ENCODE measurements around the gene MBLAC1. TPM values are rescaled to one million over a fixed set of nuclear protein-coding genes. Genes with fewer than 3 reads are reported as not detected.

The MBLAC1 gene, protein sequence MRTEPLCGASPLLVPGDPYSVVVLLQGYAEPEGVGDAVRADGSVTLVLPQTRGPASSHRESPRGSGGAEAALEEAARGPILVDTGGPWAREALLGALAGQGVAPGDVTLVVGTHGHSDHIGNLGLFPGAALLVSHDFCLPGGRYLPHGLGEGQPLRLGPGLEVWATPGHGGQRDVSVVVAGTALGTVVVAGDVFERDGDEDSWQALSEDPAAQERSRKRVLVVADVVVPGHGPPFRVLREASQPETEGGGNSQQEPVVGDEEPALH
- polyA plus RNA-seq (2013, experiment 1 of 4) = 1.2 TPM
- polyA plus RNA-seq (2013, experiment 2 of 4) = 0.75 TPM
- polyA plus RNA-seq (2013, experiment 3 of 4) = 0.53 TPM
- 0.89 TPM for polyA plus RNA-seq (2013, experiment 4 of 4)

DNA sequence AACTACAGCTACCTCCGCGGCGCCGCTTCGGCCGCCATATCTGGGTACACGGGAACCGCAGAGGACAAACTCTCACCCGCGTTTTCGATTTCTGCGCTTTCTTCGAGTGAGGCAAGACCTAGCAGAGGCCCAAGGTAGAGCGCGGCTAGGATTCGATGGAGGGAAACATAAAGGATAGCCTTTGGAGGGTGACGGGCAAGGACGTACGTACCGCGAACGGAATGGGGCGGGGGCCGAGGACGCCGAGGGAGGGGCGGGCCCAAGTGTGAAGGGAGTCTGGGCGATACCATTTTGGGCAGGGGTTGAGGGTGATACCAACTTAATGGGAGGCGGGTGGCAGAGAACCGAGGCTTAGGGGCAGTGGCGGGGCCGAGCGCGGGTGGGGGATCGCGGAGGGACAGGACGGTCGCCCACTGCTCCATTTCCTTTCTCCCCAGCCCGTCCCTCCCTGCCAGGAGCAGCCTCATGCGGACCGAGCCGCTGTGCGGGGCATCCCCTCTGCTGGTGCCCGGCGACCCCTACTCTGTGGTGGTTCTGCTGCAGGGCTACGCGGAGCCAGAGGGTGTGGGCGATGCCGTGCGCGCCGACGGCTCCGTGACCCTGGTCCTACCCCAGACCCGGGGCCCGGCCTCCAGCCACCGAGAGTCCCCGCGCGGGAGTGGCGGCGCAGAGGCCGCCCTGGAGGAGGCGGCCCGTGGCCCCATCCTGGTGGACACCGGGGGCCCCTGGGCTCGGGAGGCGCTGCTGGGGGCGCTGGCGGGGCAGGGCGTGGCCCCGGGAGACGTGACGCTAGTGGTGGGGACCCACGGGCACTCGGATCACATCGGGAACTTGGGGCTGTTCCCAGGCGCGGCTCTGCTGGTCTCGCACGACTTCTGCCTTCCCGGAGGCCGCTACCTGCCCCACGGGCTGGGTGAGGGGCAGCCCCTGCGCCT is at the start of gene MBLAC1:
TSS of gene MBLAC1 (plus strand) at position 37 of the 935 bp plus-strand sequence. CDS start at position 466, 429 bp downstream.
- Histone ChIP-seq H3K36me3 (ENCODE audit: control insufficient read depth, insufficient read depth, low read length) (no peaks in the 10 kb centered on the region), H3K27me3 (ENCODE audit: control insufficient read depth, insufficient read depth, low read length, poor library complexity, severe bottlenecking) (peaks cover 28% of the 10 kb centered on the region), H3K9me3 (ENCODE audit: control insufficient read depth, low read length) (no peaks in the 10 kb centered on the region), H3K4me3 (ENCODE audit: insufficient read depth, low read depth, low read length) (peak within 1 kb of the TSS; percentile 58), H3K27ac (ENCODE audit: insufficient read depth, low read depth, low read length, poor library complexity, severe bottlenecking) (peak within 1 kb of the TSS; percentile 82), H3K4me1 (ENCODE audit: control insufficient read depth, insufficient read depth, low read length) (peaks cover 7% of the 10 kb centered on the region)
- 1% methylated on average over 85 of the region's 85 CpGs for WGBS, 2 experiments

DNA sequence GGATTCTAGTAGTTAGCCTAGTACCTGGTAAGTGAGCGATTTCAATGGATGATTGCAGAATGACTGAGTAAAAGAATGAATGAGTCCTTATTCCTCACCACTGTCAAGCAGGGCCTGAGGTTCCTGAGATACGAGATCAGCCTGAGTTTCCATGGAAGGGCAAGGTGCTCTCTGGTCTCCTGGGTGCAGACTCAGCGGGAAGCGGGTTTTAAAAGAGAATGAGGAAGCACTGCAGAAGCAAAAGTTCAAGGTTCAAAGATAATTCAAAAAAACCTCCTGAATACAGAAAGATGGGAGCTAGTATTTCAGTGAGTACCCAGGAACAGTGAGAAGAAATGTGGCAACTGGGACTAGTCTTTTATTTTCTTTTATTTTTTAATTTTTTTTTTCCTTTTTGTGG is 49.6 kb upstream of the MBLAC1 start:
- 81 to 85% methylated on average over 4 of the region's 4 CpGs for WGBS, 2 experiments
- no peak overlapping the region for H3K27ac ChIP-seq (ENCODE audit: insufficient read depth, low read depth, low read length, poor library complexity, severe bottlenecking)
- H3K4me1 ChIP-seq (ENCODE audit: control insufficient read depth, insufficient read depth, low read length) = peaks cover 6% of the 10 kb centered on the region
- peaks cover 75% of the 10 kb centered on the region for H3K36me3 ChIP-seq (ENCODE audit: control insufficient read depth, insufficient read depth, low read length)
- no peaks in the 10 kb centered on the region for H3K27me3 ChIP-seq (ENCODE audit: control insufficient read depth, insufficient read depth, low read length, poor library complexity, severe bottlenecking)
- H3K9me3 ChIP-seq (ENCODE audit: control insufficient read depth, low read length) = no peaks in the 10 kb centered on the region
- H3K4me3 ChIP-seq (ENCODE audit: insufficient read depth, low read depth, low read length) = no peak overlapping the region

DNA sequence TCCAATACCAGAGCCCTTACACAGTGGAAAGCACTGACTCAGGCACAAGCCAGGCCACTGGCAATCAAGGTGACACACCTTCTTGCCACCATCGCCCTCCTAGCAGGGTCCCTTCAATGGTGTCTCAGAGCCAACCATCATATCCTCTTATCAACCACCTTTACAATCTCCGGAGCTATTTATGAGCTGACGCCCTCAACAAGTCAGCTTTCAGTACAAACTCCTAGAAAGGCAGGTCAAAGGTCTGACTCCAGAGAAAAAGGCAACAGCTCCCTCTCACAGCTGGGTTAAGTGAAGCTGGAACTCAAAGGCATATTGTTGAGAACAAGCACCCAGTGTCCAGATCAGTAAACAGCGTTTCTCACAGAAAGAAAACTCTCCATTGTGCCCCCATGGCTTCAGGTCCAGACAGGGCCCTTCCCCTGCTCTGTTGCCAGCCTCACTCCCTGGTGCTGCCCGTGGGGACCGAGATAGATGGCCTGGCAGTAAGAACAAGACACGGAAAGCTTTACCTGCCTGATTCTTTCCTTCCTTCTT is 47.7 kb upstream of the MBLAC1 start:
- H3K36me3 ChIP-seq (ENCODE audit: control insufficient read depth, insufficient read depth, low read length) = peaks cover 56% of the 10 kb centered on the region
- H3K27me3 ChIP-seq (ENCODE audit: control insufficient read depth, insufficient read depth, low read length, poor library complexity, severe bottlenecking) = no peaks in the 10 kb centered on the region
- peaks cover 12% of the 10 kb centered on the region for H3K4me1 ChIP-seq (ENCODE audit: control insufficient read depth, insufficient read depth, low read length)
- no peaks in the 10 kb centered on the region for H3K9me3 ChIP-seq (ENCODE audit: control insufficient read depth, low read length)
- H3K4me3 ChIP-seq (ENCODE audit: insufficient read depth, low read depth, low read length) = no peak overlapping the region
- H3K27ac ChIP-seq (ENCODE audit: insufficient read depth, low read depth, low read length, poor library complexity, severe bottlenecking) = no peak overlapping the region
- WGBS, 2 experiments = 95 to 96% methylated on average over 7 of the region's 7 CpGs

DNA sequence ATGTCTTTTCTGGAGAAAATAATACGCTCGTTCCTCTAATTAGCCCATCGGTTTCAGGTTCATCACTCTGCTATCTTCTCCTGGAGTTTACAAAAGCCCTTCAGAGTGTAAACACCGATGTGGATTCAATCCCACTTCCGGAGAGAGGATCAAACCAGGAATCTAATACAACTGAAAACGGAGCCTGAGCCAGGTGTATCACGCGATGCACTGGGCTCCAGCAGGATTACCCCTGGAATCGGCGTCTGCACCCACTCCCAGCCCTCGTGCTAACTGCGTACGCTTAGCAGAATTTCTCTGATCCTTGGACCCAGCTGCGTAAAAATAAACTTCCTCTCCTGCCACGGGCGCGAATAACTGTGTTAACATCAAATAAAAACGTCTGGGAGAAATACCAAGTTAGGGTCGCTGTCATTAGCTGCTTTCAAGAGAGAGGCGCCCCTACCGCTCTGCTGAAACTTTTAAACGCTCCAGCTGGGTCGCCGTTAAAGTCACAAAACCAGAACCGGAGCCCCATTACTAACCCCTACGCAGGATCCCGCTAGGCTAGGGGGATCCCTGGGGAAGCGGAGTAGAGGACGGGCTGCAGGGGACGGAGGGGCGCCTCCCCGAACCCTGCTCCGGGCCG is 45.7 kb upstream of the MBLAC1 start:
- Histone ChIP-seq H3K9me3 (ENCODE audit: control insufficient read depth, low read length) (no peaks in the 10 kb centered on the region), H3K27me3 (ENCODE audit: control insufficient read depth, insufficient read depth, low read length, poor library complexity, severe bottlenecking) (no peaks in the 10 kb centered on the region), H3K36me3 (ENCODE audit: control insufficient read depth, insufficient read depth, low read length) (peaks cover 37% of the 10 kb centered on the region), H3K4me3 (ENCODE audit: insufficient read depth, low read depth, low read length) (peak overlapping the region; percentile 97), H3K4me1 (ENCODE audit: control insufficient read depth, insufficient read depth, low read length) (peaks cover 12% of the 10 kb centered on the region), H3K27ac (ENCODE audit: insufficient read depth, low read depth, low read length, poor library complexity, severe bottlenecking) (peak overlapping the region; percentile 81)
- WGBS, 2 experiments = 1 to 2% methylated on average over 34 of the region's 34 CpGs

DNA sequence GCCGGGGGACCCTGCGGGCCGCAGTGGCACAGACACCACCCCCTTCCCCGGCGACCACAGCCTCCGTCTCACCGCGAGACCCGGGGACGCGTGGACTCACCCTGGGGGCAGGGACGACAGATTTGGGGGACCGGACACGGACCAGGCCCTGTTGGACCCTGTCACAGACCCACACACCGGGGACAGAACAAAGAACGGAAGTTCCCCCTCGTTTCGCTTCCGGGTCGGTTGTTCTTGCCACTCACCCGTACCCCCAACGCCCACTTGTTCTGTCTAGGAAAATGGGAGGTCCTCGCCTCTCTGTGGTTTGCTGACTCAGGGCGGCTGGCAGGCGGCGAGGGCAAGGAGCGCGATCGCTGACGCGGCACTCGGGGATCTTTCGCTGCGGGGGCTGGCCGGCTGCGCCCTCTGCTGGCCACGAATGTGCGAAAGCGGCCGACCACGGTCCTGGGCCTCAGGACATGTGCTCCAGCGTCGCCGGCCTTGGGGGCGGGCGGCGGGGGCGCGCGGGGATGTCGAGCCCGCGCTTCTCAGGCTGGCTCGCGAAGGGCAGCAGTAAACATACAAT is 45.1 kb upstream of the MBLAC1 start, which contains the start of gene ZNF3:
TSS of gene ZNF3 (minus strand) at position 189 of the 568 bp plus-strand sequence. CDS start 4,366 bp downstream, outside the sequence.
- Histone ChIP-seq H3K27ac (ENCODE audit: insufficient read depth, low read depth, low read length, poor library complexity, severe bottlenecking) (peak within 1 kb of the TSS; percentile 84), H3K27me3 (ENCODE audit: control insufficient read depth, insufficient read depth, low read length, poor library complexity, severe bottlenecking) (no peaks in the 10 kb centered on the region), H3K4me3 (ENCODE audit: insufficient read depth, low read depth, low read length) (peak within 1 kb of the TSS; percentile 97), H3K4me1 (ENCODE audit: control insufficient read depth, insufficient read depth, low read length) (peaks cover 12% of the 10 kb centered on the region), H3K9me3 (ENCODE audit: control insufficient read depth, low read length) (no peaks in the 10 kb centered on the region), H3K36me3 (ENCODE audit: control insufficient read depth, insufficient read depth, low read length) (peaks cover 31% of the 10 kb centered on the region)
- WGBS, 2 experiments = 0 to 1% methylated on average over 55 of the region's 55 CpGs

DNA sequence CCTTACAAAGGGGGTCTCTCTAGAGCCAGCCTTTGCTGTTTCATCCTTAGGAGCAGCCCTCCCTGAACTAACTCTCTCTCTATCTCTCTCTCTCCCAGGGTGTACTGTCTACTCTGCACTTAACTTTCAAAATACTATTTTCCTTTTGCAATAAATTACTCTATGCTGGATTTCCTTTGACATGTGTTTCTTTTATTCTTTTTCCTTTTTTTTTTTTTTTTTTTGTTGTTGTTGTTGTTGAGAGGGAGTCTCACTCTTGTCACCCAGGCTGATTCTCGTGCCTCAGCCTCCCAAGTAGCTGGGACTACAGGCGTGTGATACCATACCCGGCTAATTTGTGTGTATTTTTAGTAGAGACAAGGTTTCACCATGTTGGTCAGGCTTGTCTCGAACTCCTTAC is 43.8 kb upstream of the MBLAC1 start:
- no peak overlapping the region for H3K4me3 ChIP-seq (ENCODE audit: insufficient read depth, low read depth, low read length)
- H3K36me3 ChIP-seq (ENCODE audit: control insufficient read depth, insufficient read depth, low read length) = peaks cover 17% of the 10 kb centered on the region
- 84 to 88% methylated on average over 4 of the region's 4 CpGs for WGBS, 2 experiments
- no peaks in the 10 kb centered on the region for H3K27me3 ChIP-seq (ENCODE audit: control insufficient read depth, insufficient read depth, low read length, poor library complexity, severe bottlenecking)
- H3K4me1 ChIP-seq (ENCODE audit: control insufficient read depth, insufficient read depth, low read length) = peaks cover 12% of the 10 kb centered on the region
- H3K9me3 ChIP-seq (ENCODE audit: control insufficient read depth, low read length) = no peaks in the 10 kb centered on the region
- peak overlapping the region; percentile 71 for H3K27ac ChIP-seq (ENCODE audit: insufficient read depth, low read depth, low read length, poor library complexity, severe bottlenecking)

DNA sequence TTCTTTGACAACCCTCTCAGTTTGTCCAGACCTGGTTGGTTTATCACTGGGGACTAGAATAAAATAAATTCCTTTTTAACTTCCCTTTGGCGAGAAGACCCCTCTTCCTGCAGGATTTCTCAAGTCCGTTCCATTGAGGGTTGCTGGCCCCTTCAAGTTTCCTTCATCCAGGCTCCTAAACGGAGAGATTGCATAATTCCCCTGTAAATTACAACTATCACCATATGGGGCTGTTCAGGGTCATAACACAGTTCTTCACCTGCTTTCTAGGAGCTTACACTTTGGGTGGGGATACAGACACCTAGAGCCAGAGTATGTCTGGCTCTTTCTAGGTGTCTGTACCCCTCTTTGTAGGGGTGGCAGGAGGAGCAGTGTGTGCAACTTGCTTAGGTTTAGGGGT is 41.3 kb upstream of the MBLAC1 start:
- Histone ChIP-seq H3K4me1 (ENCODE audit: control insufficient read depth, insufficient read depth, low read length) (peaks cover 11% of the 10 kb centered on the region), H3K27me3 (ENCODE audit: control insufficient read depth, insufficient read depth, low read length, poor library complexity, severe bottlenecking) (no peaks in the 10 kb centered on the region), H3K9me3 (ENCODE audit: control insufficient read depth, low read length) (no peaks in the 10 kb centered on the region), H3K36me3 (ENCODE audit: control insufficient read depth, insufficient read depth, low read length) (no peaks in the 10 kb centered on the region), H3K4me3 (ENCODE audit: insufficient read depth, low read depth, low read length) (no peak overlapping the region), H3K27ac (ENCODE audit: insufficient read depth, low read depth, low read length, poor library complexity, severe bottlenecking) (no peak overlapping the region)
- 89 to 90% methylated on average over 3 of the region's 3 CpGs for WGBS, 2 experiments

DNA sequence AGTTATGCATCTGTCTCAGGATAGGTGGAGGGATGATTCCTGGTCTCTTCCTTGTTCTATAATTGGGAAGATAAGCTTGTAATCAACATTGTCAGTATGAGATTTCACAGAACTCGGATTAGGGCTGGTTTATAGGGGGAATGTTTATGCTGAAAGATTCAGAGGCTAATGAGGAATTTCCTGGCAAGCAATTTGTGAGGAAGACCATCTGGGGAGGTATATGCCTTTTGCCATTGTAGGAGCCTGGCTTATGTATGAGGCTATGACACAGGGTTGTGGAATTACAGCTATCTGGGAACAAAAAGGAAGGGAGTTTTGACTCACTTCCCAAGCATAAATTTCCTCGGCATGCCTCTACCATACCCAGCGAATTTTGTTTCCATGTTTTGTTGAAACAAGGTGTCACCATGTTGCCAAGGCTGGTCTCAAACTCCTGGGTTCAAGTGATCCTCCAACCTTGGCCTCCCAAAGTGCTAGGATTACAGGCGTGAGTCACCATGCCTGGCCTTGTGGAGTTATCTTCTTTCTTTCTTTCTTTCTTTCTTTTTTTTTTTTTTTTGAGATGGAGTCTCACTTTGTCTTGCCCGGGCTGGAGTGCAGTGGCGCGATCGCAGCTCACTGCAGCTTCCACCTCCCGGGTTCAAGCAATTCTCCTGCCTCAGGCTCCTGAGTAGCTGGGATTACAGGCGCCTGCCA is 39.6 kb upstream of the MBLAC1 start:
- Histone ChIP-seq H3K4me1 (ENCODE audit: control insufficient read depth, insufficient read depth, low read length) (peaks cover 11% of the 10 kb centered on the region), H3K36me3 (ENCODE audit: control insufficient read depth, insufficient read depth, low read length) (peaks cover 8% of the 10 kb centered on the region), H3K27me3 (ENCODE audit: control insufficient read depth, insufficient read depth, low read length, poor library complexity, severe bottlenecking) (no peaks in the 10 kb centered on the region), H3K27ac (ENCODE audit: insufficient read depth, low read depth, low read length, poor library complexity, severe bottlenecking) (no peak overlapping the region), H3K9me3 (ENCODE audit: control insufficient read depth, low read length) (no peaks in the 10 kb centered on the region), H3K4me3 (ENCODE audit: insufficient read depth, low read depth, low read length) (no peak overlapping the region)
- 85 to 86% methylated on average over 10 of the region's 10 CpGs for WGBS, 2 experiments

DNA sequence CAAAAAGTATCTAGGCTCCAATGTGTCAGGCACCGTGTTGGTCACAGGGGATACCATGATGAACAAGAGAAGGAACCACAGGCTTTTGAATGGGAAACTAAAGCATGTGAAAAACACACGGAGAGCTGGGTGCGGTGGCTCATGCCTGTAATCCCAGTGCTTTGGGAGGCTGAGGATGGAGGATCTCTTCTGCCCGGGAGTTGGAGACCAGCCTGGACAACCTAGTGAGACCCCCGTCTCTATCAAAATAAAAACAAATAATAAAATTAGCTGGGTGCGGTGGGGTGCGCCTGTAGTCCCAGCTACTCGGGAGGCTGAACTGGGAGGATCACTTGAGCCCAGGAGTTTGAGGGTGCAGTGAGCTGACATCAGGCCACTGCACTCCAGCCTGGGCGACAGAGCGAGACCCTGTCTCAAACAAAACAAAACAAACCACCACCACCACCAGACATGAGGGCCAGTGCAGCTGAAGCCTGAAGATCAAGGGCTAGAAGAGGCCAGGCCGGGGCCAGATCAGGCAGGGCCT is 38.6 kb upstream of the MBLAC1 start:
- Histone ChIP-seq H3K27ac (ENCODE audit: insufficient read depth, low read depth, low read length, poor library complexity, severe bottlenecking) (peak overlapping the region; percentile 61), H3K4me1 (ENCODE audit: control insufficient read depth, insufficient read depth, low read length) (peaks cover 5% of the 10 kb centered on the region), H3K9me3 (ENCODE audit: control insufficient read depth, low read length) (no peaks in the 10 kb centered on the region), H3K27me3 (ENCODE audit: control insufficient read depth, insufficient read depth, low read length, poor library complexity, severe bottlenecking) (no peaks in the 10 kb centered on the region), H3K36me3 (ENCODE audit: control insufficient read depth, insufficient read depth, low read length) (peaks cover 16% of the 10 kb centered on the region), H3K4me3 (ENCODE audit: insufficient read depth, low read depth, low read length) (peak overlapping the region; percentile 81)
- 90 to 91% methylated on average over 11 of the region's 11 CpGs for WGBS, 2 experiments

Measured in ectodermal cell (in vitro differentiated cells).